HEK293 (cell line): ENCODE measurements around the gene PBXIP1.

Source experiments
- CTCF ChIA-PET: fragments of 350-600 bp; formaldehyde crosslinking; extraction: SDS; loops from one replicate; lab custom pipeline; 2021; ENCODE audit warnings: antibody characterized with exemption; lab: Yijun Ruan, JAX
- POLR2A ChIA-PET: fragments of 300-600 bp; formaldehyde crosslinking; extraction: SDS; loops from one replicate; lab custom pipeline; 2020; ENCODE audit warnings: antibody characterized with exemption, inconsistent platforms; lab: Yijun Ruan, JAX
- H3K27ac ChIP-seq: fragments of 200-500 bp; sonication (Bioruptor generic); 2 replicates; pipeline ENCODE4 v1.5.1; 2014; ENCODE audit warnings: low read depth, low read length, control low read depth, inconsistent platforms; ENCODE audit errors: extremely low read depth
- H3K36me3 ChIP-seq, 2 experiments: fragments of 200-500 bp in 1 of 2; sonication (Bioruptor generic) in 1 of 2; 1 replicate in 1 of 2; 2 replicates in 1 of 2; pipeline ENCODE4 v1.5.1; 2014 to 2017; ENCODE audit warnings: inconsistent platforms in 2 of 2, low read length in 2 of 2; ENCODE audit not compliant: control insufficient read depth in 2 of 2, insufficient read depth in 1 of 2
- H3K4me1 ChIP-seq: fragments of 200-500 bp; sonication (Bioruptor generic); 2 replicates; pipeline ENCODE4 v1.5.1; 2014; ENCODE audit warnings: mild to moderate bottlenecking, low read length, inconsistent platforms; ENCODE audit not compliant: control insufficient read depth, insufficient read depth
- H3K4me3 ChIP-seq: 2 replicates; pipeline ENCODE4 v1.5.1; 2011; ENCODE audit warnings: low read depth, mild to moderate bottlenecking, control low read depth, low read length, moderate library complexity
- H3K9me3 ChIP-seq: fragments of 200-500 bp; sonication (Bioruptor generic); 2 replicates; pipeline ENCODE4 v1.5.1; 2014; ENCODE audit warnings: low read depth, low read length, inconsistent platforms; ENCODE audit not compliant: control insufficient read depth, insufficient read depth
- BCL11A ChIP-seq: fragments of 450-650 bp; formaldehyde crosslinking; IDR thresholded peaks from 2 replicates; pipeline ENCODE4 v1.5.1; 2016; ENCODE audit warnings: low read depth, missing biosample characterization, missing genetic modification characterization
- TCF7L2 ChIP-seq: IDR thresholded peaks from 2 replicates; pipeline ENCODE4 v1.6.1; 2011; ENCODE audit warnings: low read depth, mild to moderate bottlenecking, inconsistent platforms, low read length, moderate library complexity, borderline replicate concordance
- ZBTB20 ChIP-seq: fragments of 450-650 bp; formaldehyde crosslinking; IDR thresholded peaks from 2 replicates; pipeline ENCODE4 v1.5.1; 2016; ENCODE audit warnings: missing biosample characterization, missing genetic modification characterization
- ZBTB8A ChIP-seq: fragments of 450-650 bp; formaldehyde crosslinking; IDR thresholded peaks from 2 replicates; pipeline ENCODE4 v1.5.1; 2016; ENCODE audit warnings: missing biosample characterization, missing genetic modification characterization
- ZFP3 ChIP-seq: fragments of 450-650 bp; formaldehyde crosslinking; IDR thresholded peaks from 2 replicates; pipeline ENCODE4 v1.5.1; 2016; ENCODE audit warnings: low read depth, missing biosample characterization, missing genetic modification characterization
- ZIC2 ChIP-seq: fragments of 450-650 bp; formaldehyde crosslinking; IDR thresholded peaks from 2 replicates; pipeline ENCODE4 v1.5.1; 2016; ENCODE audit warnings: missing biosample characterization, missing genetic modification characterization
- ZNF10 ChIP-seq: fragments of 450-650 bp; formaldehyde crosslinking; IDR thresholded peaks from 2 replicates; pipeline ENCODE4 v1.5.1; 2017; ENCODE audit warnings: missing biosample characterization, missing genetic modification characterization
- ZNF2 ChIP-seq: fragments of 450-650 bp; formaldehyde crosslinking; IDR thresholded peaks from 2 replicates; pipeline ENCODE4 v1.5.1; 2016; ENCODE audit warnings: missing biosample characterization, missing genetic modification characterization
- ZNF335 ChIP-seq: fragments of 450-650 bp; formaldehyde crosslinking; conservative IDR thresholded peaks from 2 replicates; pipeline ENCODE4 v1.5.1; 2016; ENCODE audit warnings: missing biosample characterization, missing genetic modification characterization
- ZNF423 ChIP-seq: fragments of 450-650 bp; formaldehyde crosslinking; IDR thresholded peaks from 2 replicates; pipeline ENCODE4 v1.5.1; 2016; ENCODE audit warnings: missing biosample characterization, missing genetic modification characterization
- ZNF514 ChIP-seq: fragments of 450-650 bp; formaldehyde crosslinking; IDR thresholded peaks from 2 replicates; pipeline ENCODE4 v1.5.1; 2016; ENCODE audit warnings: missing biosample characterization, missing genetic modification characterization
- ZNF529 ChIP-seq: fragments of 450-650 bp; formaldehyde crosslinking; IDR thresholded peaks from 2 replicates; pipeline ENCODE4 v1.5.1; 2017; ENCODE audit warnings: missing genetic modification characterization, missing biosample characterization; ENCODE audit not compliant: insufficient replicate concordance
- ZNF561 ChIP-seq: fragments of 450-650 bp; IDR thresholded peaks from 2 replicates; pipeline ENCODE4 v1.5.1; 2018; ENCODE audit warnings: missing biosample characterization, missing genetic modification characterization, borderline replicate concordance
- ZNF600 ChIP-seq: fragments of 450-650 bp; formaldehyde crosslinking; IDR thresholded peaks from 2 replicates; pipeline ENCODE4 v1.5.1; 2016; ENCODE audit warnings: missing biosample characterization, missing genetic modification characterization
- ZNF624 ChIP-seq: fragments of 450-650 bp; formaldehyde crosslinking; IDR thresholded peaks from 2 replicates; pipeline ENCODE4 v1.5.1; 2017; ENCODE audit warnings: missing biosample characterization, missing genetic modification characterization
- ZNF629 ChIP-seq: fragments of 450-650 bp; formaldehyde crosslinking; IDR thresholded peaks from 2 replicates; pipeline ENCODE4 v1.5.1; 2017; ENCODE audit warnings: missing biosample characterization, missing genetic modification characterization
- ZNF658 ChIP-seq: fragments of 450-650 bp; formaldehyde crosslinking; IDR thresholded peaks from 2 replicates; pipeline ENCODE4; 2016; ENCODE audit warnings: missing biosample characterization, missing genetic modification characterization
- TF ChIP-seq, protein P1 (sequence below): fragments of 450-650 bp; formaldehyde crosslinking; IDR thresholded peaks from 2 replicates; pipeline ENCODE4 v1.5.1; 2016; ENCODE audit warnings: missing biosample characterization, missing genetic modification characterization
- TF ChIP-seq, protein P2 (sequence below): fragments of 450-650 bp; formaldehyde crosslinking; IDR thresholded peaks from 2 replicates; pipeline ENCODE4 v1.5.1; 2016; ENCODE audit warnings: missing biosample characterization, missing genetic modification characterization
- TF ChIP-seq, protein P3 (sequence below): fragments of 450-650 bp; formaldehyde crosslinking; IDR thresholded peaks from 2 replicates; pipeline ENCODE4 v1.5.1; 2016; ENCODE audit warnings: missing biosample characterization, missing genetic modification characterization, low read depth

Gene PBXIP1

DNA sequence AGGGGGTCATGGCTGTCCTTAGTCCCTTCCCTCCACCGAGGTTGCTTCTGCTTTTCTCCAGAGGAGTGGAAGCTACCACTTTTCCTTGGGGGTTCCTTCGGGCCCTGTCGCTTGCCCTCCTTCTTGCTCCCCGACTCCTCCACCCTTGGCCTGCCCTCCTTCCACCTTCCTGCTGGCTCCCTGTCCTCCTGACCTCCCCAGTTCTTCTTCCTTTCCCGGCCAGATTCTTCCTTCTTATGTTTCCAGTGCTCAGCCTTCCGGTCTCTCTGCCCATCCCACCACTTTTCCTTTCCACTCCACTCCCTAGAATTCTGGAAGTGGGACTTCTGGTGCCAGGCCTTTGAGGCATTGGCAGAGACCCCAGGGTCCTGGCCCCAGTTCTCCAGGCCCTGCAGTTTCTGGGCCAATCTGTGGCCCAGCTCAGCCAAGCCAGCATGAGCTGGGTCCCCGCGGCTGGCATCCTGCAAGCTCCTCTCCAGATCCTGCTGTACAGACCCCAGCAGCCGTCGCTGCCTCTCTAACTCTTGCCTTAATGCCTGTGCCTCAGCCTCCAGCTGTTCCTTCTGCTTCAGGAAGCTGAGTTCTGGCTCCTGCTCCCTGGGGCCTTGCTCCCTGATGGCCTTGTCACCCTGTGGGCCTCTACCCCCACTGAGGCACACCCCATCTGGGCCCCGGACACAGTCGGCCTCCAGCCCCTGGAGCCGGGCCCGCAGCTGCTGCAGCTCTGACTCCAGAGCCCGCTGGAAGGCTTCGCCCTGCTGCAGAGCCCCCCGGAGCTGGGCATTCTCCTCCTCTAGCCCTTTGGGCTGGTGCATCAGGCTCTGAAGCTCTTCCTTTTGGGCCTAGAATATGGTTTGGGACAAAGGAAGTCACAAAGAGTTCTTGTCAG, 9.7 kb downstream of the PBXIP1 start:
- POLR2A ChIA-PET = interaction anchor here (1.3 kb wide), 1 partner anchor 9 kb away, joined by 3 read pairs; the partner anchor contains the start of gene PMVK

DNA sequence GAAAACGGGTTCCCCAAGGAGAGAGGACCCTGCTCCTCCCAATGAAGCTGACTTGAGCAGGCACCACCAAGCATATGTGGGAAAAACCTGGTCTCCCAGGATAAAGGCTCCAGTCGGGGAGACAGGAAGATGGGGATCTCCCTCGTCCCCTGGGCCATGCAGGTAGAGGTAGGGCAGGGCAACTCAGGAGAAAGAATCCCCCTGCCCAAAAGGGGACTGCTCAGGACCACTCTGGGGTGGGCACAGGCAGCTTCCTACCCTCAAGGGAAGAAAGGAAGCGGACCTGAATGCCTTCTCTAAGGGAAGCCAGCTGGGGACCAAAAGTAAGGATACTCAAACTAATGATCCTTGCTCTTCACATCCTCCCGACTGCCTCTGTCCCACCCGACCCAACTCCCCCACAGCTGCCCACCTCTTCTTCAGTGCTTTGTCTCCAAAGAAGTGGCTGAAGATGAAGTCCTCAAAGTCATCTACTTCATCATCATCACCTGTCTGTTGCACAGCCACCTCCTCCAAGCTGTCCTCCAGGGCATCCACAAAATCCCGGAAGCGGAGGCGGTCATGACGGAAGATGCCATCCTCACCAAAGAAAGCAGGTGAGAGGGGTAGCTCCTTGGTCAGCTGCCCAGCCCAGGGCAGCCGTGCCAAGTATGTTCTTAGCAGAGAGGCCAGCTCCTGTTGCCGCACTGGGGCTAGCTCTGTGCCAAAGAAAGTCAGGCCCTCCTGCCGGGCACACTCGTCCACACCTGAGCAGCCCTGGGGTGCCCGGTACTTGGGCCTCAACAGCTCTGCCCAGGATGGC, 10.5 kb downstream of the PBXIP1 start:
- POLR2A ChIA-PET = interaction anchor here (1.3 kb wide), 1 partner anchor 9 kb away, joined by 3 read pairs; the partner anchor contains the start of gene PMVK
- TF ChIP-seq, protein P1, sequence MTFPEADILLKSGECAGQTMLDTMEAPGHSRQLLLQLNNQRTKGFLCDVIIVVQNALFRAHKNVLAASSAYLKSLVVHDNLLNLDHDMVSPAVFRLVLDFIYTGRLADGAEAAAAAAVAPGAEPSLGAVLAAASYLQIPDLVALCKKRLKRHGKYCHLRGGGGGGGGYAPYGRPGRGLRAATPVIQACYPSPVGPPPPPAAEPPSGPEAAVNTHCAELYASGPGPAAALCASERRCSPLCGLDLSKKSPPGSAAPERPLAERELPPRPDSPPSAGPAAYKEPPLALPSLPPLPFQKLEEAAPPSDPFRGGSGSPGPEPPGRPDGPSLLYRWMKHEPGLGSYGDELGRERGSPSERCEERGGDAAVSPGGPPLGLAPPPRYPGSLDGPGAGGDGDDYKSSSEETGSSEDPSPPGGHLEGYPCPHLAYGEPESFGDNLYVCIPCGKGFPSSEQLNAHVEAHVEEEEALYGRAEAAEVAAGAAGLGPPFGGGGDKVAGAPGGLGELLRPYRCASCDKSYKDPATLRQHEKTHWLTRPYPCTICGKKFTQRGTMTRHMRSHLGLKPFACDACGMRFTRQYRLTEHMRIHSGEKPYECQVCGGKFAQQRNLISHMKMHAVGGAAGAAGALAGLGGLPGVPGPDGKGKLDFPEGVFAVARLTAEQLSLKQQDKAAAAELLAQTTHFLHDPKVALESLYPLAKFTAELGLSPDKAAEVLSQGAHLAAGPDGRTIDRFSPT = no peak
- TF ChIP-seq TCF7L2 (no peak), ZNF514 (tag by site-specific recombination) (no peak), ZNF2 (tag by site-specific recombination) (no peak), ZNF10 (no peak), ZNF629 (no peak)
- Histone ChIP-seq H3K9me3 (no peaks in the 10 kb centered on the region), H3K4me1 (no peaks in the 10 kb centered on the region), H3K4me3 (no peak overlapping the region), H3K36me3 (peaks cover 0 to 20% of the 10 kb centered on the region in 2 experiments; a peak in 1 of 3 replicates), H3K27ac (no peak overlapping the region)
- CTCF ChIA-PET = interaction anchor here (0.6 to 1.6 kb wide), 7 partner anchors 21 to 120 kb away, joined by 3 to 7 read pairs (median 4); partner anchors contain the start of gene ADAM15

More for the DNA sequence above, 9.7 kb downstream of the PBXIP1 start:
- no peak for TF ChIP-seq ZNF624 (tag by site-specific recombination)
- no peak for TF ChIP-seq ZNF529 (tag by site-specific recombination)
- TF ChIP-seq, protein P2, sequence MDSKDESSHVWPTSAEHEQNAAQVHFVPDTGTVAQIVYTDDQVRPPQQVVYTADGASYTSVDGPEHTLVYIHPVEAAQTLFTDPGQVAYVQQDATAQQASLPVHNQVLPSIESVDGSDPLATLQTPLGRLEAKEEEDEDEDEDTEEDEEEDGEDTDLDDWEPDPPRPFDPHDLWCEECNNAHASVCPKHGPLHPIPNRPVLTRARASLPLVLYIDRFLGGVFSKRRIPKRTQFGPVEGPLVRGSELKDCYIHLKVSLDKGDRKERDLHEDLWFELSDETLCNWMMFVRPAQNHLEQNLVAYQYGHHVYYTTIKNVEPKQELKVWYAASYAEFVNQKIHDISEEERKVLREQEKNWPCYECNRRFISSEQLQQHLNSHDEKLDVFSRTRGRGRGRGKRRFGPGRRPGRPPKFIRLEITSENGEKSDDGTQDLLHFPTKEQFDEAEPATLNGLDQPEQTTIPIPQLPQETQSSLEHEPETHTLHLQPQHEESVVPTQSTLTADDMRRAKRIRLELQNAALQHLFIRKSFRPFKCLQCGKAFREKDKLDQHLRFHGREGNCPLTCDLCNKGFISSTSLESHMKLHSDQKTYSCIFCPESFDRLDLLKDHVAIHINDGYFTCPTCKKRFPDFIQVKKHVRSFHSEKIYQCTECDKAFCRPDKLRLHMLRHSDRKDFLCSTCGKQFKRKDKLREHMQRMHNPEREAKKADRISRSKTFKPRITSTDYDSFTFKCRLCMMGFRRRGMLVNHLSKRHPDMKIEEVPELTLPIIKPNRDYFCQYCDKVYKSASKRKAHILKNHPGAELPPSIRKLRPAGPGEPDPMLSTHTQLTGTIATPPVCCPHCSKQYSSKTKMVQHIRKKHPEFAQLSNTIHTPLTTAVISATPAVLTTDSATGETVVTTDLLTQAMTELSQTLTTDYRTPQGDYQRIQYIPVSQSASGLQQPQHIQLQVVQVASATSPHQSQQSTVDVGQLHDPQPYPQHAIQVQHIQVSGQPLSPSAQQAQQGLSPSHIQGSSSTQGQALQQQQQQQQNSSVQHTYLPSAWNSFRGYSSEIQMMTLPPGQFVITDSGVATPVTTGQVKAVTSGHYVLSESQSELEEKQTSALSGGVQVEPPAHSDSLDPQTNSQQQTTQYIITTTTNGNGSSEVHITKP (tag by site-specific recombination) = peak; percentile 73
- TF ChIP-seq ZFP3 (tag by site-specific recombination) = no peak
- no peak for TF ChIP-seq ZNF423 (tag by site-specific recombination)
- TF ChIP-seq ZNF335 (tag by site-specific recombination) = no peak
- no peak for TF ChIP-seq ZNF600 (tag by site-specific recombination)
- no peak for TF ChIP-seq ZBTB20 (tag by site-specific recombination)
- no peak for TF ChIP-seq BCL11A (tag by site-specific recombination)
- TF ChIP-seq ZIC2 (tag by site-specific recombination) = peak; percentile 98
- TF ChIP-seq ZBTB8A (tag by site-specific recombination) = no peak
- TF ChIP-seq, protein P3, sequence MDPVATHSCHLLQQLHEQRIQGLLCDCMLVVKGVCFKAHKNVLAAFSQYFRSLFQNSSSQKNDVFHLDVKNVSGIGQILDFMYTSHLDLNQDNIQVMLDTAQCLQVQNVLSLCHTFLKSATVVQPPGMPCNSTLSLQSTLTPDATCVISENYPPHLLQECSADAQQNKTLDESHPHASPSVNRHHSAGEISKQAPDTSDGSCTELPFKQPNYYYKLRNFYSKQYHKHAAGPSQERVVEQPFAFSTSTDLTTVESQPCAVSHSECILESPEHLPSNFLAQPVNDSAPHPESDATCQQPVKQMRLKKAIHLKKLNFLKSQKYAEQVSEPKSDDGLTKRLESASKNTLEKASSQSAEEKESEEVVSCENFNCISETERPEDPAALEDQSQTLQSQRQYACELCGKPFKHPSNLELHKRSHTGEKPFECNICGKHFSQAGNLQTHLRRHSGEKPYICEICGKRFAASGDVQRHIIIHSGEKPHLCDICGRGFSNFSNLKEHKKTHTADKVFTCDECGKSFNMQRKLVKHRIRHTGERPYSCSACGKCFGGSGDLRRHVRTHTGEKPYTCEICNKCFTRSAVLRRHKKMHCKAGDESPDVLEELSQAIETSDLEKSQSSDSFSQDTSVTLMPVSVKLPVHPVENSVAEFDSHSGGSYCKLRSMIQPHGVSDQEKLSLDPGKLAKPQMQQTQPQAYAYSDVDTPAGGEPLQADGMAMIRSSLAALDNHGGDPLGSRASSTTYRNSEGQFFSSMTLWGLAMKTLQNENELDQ (tag by site-specific recombination) = no peak
- no peak for TF ChIP-seq ZNF561 (tag by site-specific recombination)
- no peak for TF ChIP-seq ZNF658 (tag by site-specific recombination)
- H3K4me1 ChIP-seq = no peaks in the 10 kb centered on the region
- H3K4me3 ChIP-seq = no peak overlapping the region
- peaks cover 0 to 27% of the 10 kb centered on the region in 2 experiments; a peak in 1 of 3 replicates for H3K36me3 ChIP-seq
- no peaks in the 10 kb centered on the region for H3K9me3 ChIP-seq
- no peak overlapping the region for H3K27ac ChIP-seq
- CTCF ChIA-PET = interaction anchor here (0.6 to 1.5 kb wide), 6 partner anchors 36 to 120 kb away, joined by 3 to 4 read pairs (median 3); no protein-coding TSS in a partner anchor
